ENCODE data around the gene USP9X.
A peak's percentile ranks its signal among the peaks of the same experiment; 100 is the strongest.
"Not testable (repeated sequence)": the region's sequence is repeated elsewhere in the genome, so short reads cannot be mapped to it uniquely, and the experiment has no call there.

The USP9X gene

DNA sequence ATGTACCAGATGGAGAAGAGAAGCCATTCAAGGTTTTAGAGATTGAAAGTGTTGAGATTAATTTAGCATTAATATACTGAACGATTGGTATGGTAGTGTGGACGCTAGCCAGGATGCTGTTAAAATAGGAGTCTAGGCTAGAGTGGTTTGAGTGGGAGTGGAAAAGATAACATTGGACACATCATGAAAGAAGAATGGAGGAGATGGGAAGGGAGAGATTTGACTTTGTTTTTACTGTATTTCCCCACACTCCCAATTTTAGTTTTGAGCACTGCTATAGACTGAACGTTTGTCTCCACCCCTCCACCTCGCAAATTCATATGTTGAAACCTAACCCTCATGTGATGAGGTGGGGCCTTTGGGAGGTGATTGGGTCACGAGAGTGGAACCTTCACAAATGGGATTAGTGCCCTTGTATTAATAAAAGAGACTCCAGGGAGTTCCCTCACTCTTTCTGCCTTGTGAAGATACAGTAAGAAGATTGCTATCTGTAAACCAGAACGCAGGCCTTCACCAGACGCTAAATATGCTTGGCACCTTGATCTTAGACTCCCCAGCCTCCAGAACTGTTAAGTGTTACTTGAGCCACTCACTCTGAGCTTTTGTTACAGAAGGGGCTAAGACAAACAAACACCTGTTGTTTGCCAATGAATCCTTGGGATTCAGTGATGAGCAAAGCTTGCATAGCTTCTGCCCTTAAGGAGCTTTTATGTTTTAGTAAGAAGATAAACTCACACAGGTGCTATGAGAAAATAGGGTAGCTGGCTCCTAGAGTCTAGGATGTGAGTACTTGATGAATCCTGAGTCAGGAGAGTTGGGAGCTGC, 25.8 kb downstream of the USP9X start:
- Histone ChIP-seq H3K79me2 (ENCODE audit: insufficient read depth, low read length) (peaks cover 87% of the 10 kb centered on the region), H3K9me2 (replicated peaks; ENCODE audit: low read depth, low read length) (no peaks in the 10 kb centered on the region), H4K20me1 (ENCODE audit: insufficient read depth, low read length, poor library complexity, severe bottlenecking) (peaks cover 61% of the 10 kb centered on the region), H3K27me3 (ENCODE audit: insufficient read depth, low read length, poor library complexity, severe bottlenecking) (no peaks in the 10 kb centered on the region), H3K9me3 (ENCODE audit: insufficient read depth, low read depth, low read length) (no peaks in the 10 kb centered on the region), H3K9ac (ENCODE audit: low read depth, low read length, poor library complexity, severe bottlenecking) (no peak overlapping the region), H2AFZ (ENCODE audit: low read length) (no peak overlapping the region), H3F3A (ENCODE audit: low read depth) (no peaks in the 10 kb centered on the region), H3K36me3 (ENCODE audit: insufficient read depth, low read length) (no peaks in the 10 kb centered on the region), H3K4me2 (ENCODE audit: low read depth, low read length, poor library complexity, severe bottlenecking) (peak overlapping the region; percentile 27), H3K4me3 (ENCODE audit: low read length, poor library complexity, severe bottlenecking) (no peak overlapping the region), H3K4me1 (ENCODE audit: insufficient read depth, low read length, poor library complexity, severe bottlenecking) (peaks cover 19% of the 10 kb centered on the region)
- TF ChIP-seq, protein P1, sequence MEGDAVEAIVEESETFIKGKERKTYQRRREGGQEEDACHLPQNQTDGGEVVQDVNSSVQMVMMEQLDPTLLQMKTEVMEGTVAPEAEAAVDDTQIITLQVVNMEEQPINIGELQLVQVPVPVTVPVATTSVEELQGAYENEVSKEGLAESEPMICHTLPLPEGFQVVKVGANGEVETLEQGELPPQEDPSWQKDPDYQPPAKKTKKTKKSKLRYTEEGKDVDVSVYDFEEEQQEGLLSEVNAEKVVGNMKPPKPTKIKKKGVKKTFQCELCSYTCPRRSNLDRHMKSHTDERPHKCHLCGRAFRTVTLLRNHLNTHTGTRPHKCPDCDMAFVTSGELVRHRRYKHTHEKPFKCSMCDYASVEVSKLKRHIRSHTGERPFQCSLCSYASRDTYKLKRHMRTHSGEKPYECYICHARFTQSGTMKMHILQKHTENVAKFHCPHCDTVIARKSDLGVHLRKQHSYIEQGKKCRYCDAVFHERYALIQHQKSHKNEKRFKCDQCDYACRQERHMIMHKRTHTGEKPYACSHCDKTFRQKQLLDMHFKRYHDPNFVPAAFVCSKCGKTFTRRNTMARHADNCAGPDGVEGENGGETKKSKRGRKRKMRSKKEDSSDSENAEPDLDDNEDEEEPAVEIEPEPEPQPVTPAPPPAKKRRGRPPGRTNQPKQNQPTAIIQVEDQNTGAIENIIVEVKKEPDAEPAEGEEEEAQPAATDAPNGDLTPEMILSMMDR (conservative IDR thresholded peaks at IDR 0.05; ENCODE audit: low read length) = no peak
- no peak for TF ChIP-seq EZH2phosphoT487 (IDR thresholded peaks at IDR 0.05; ENCODE audit: borderline replicate concordance)

DNA sequence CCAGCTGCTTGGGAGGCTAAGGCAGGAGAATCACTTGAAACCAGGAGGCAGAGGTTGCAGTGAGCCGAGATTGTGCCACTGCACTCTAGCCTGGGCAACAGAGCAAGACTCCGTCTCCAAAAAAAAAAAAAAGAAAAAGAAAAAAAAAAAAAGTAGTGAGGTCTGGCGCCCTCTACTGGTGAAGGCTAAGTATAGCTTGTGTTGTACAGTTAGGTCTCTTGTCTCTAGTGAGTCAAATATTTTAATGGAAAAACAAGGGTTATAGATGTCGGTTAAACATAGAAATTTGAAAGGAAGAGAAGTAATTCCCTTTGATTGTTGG, 29.8 kb downstream of the USP9X start:
- H3K79me2 ChIP-seq (ENCODE audit: insufficient read depth, low read length) = peaks cover 91% of the 10 kb centered on the region
- H3K4me3 ChIP-seq (ENCODE audit: low read length, poor library complexity, severe bottlenecking); H3K27me3 ChIP-seq (ENCODE audit: insufficient read depth, low read length, poor library complexity, severe bottlenecking); H3K36me3 ChIP-seq (ENCODE audit: insufficient read depth, low read length); H3K9me3 ChIP-seq (ENCODE audit: insufficient read depth, low read depth, low read length); H3K9me2 ChIP-seq (replicated peaks; ENCODE audit: low read depth, low read length); H2AFZ ChIP-seq (ENCODE audit: low read length); H3K4me2 ChIP-seq (ENCODE audit: low read depth, low read length, poor library complexity, severe bottlenecking); H3K9ac ChIP-seq (ENCODE audit: low read depth, low read length, poor library complexity, severe bottlenecking); H3F3A ChIP-seq (ENCODE audit: low read depth): not testable (repeated sequence)
- peaks cover 14% of the 10 kb centered on the region for H3K4me1 ChIP-seq (ENCODE audit: insufficient read depth, low read length, poor library complexity, severe bottlenecking)
- peaks cover 65% of the 10 kb centered on the region for H4K20me1 ChIP-seq (ENCODE audit: insufficient read depth, low read length, poor library complexity, severe bottlenecking)
- TF ChIP-seq, protein P1 (conservative IDR thresholded peaks at IDR 0.05; ENCODE audit: low read length) = peak; percentile 54

- Histone ChIP-seq H3K9ac (ENCODE audit: low read depth, low read length, poor library complexity, severe bottlenecking) (no peak overlapping the region), H2AFZ (ENCODE audit: low read length) (no peak overlapping the region), H3K36me3 (ENCODE audit: insufficient read depth, low read length) (no peaks in the 10 kb centered on the region), H3F3A (ENCODE audit: low read depth) (no peaks in the 10 kb centered on the region), H3K4me1 (ENCODE audit: insufficient read depth, low read length, poor library complexity, severe bottlenecking) (no peaks in the 10 kb centered on the region), H3K27me3 (ENCODE audit: insufficient read depth, low read length, poor library complexity, severe bottlenecking) (no peaks in the 10 kb centered on the region), H3K9me3 (ENCODE audit: insufficient read depth, low read depth, low read length) (no peaks in the 10 kb centered on the region), H3K79me2 (ENCODE audit: insufficient read depth, low read length) (peaks cover 90% of the 10 kb centered on the region), H3K4me2 (ENCODE audit: low read depth, low read length, poor library complexity, severe bottlenecking) (peak overlapping the region; percentile 54), H3K4me3 (ENCODE audit: low read length, poor library complexity, severe bottlenecking) (no peak overlapping the region), H3K9me2 (replicated peaks; ENCODE audit: low read depth, low read length) (no peaks in the 10 kb centered on the region), H4K20me1 (ENCODE audit: insufficient read depth, low read length, poor library complexity, severe bottlenecking) (peaks cover 63% of the 10 kb centered on the region)
- TF ChIP-seq EZH2phosphoT487 (IDR thresholded peaks at IDR 0.05; ENCODE audit: borderline replicate concordance) = no peak
- TF ChIP-seq, protein P1 (conservative IDR thresholded peaks at IDR 0.05; ENCODE audit: low read length) = no peak
Measured at GRCh38 chrX:41116948-41117347, 31.7 kb downstream of the USP9X start.
